Endodermal cell (in vitro differentiated cells): Measurements from ENCODE around the gene CUL9. TPM values are rescaled to one million over a fixed set of nuclear protein-coding genes. Genes with fewer than 3 reads are reported as not detected.

Experiments
- DNase-seq: peaks from one replicate; pipeline ENCODE4 v3.0.0-alpha.2; 2017
- H3K27ac ChIP-seq: 2 replicates; pipeline ENCODE4 v1.5.1; 2013; ENCODE audit warnings: mild to moderate bottlenecking, low read depth, low read length, moderate library complexity
- H3K27me3 ChIP-seq: 2 replicates; pipeline ENCODE4 v1.6.1; 2013; ENCODE audit warnings: mild to moderate bottlenecking, low read length, moderate library complexity; ENCODE audit not compliant: insufficient read depth, control insufficient read depth, poor library complexity, severe bottlenecking
- H3K36me3 ChIP-seq: 2 replicates; pipeline ENCODE4 v1.7.0; 2013; ENCODE audit warnings: mild to moderate bottlenecking, low read length, moderate library complexity; ENCODE audit not compliant: control insufficient read depth, insufficient read depth
- H3K4me1 ChIP-seq: one replicate; pipeline ENCODE4 v1.7.0; 2013; ENCODE audit warnings: low read length; ENCODE audit not compliant: control insufficient read depth, insufficient read depth
- H3K4me3 ChIP-seq: 2 replicates; pipeline ENCODE4 v1.5.1; 2013; ENCODE audit warnings: mild to moderate bottlenecking, low read length, moderate library complexity
- H3K9ac ChIP-seq: 2 replicates; pipeline ENCODE4 v1.6.1; 2013; ENCODE audit warnings: mild to moderate bottlenecking, low read length, moderate library complexity; ENCODE audit not compliant: poor library complexity, severe bottlenecking; ENCODE audit errors: extremely low read depth
- H3K9me3 ChIP-seq: 2 replicates; pipeline ENCODE4 v1.6.1; 2013; ENCODE audit warnings: mild to moderate bottlenecking, low read length, moderate library complexity; ENCODE audit not compliant: control insufficient read depth
- H3K27ac Mint-ChIP-seq: 2 replicates; pipeline ENCODE4 v1.8.0; 2020; ENCODE audit warnings: mixed read lengths
- H3K27me3 Mint-ChIP-seq: 2 replicates; pipeline ENCODE4 v1.8.0; 2021; ENCODE audit warnings: mild to moderate bottlenecking, mixed read lengths; ENCODE audit not compliant: insufficient read depth
- H3K36me3 Mint-ChIP-seq: 2 replicates; pipeline ENCODE4 v1.8.0; 2020; ENCODE audit warnings: low read depth, mixed read lengths
- H3K4me1 Mint-ChIP-seq: 2 replicates; pipeline ENCODE4 v1.8.0; 2020; ENCODE audit warnings: mixed read lengths
- H3K4me3 Mint-ChIP-seq: 2 replicates; pipeline ENCODE4 v1.8.0; 2020; ENCODE audit warnings: mild to moderate bottlenecking, moderate library complexity, mixed read lengths
- H3K9me3 Mint-ChIP-seq: 2 replicates; pipeline ENCODE4 v1.8.0; 2020; ENCODE audit warnings: mild to moderate bottlenecking, mixed read lengths
- WGBS, 2 experiments: methylation state at CpG; one replicate each; pipeline versions ENCODE4 v1.1.5 to v1.1.7; 2013; ENCODE audit warnings: missing lambda C conversion rate in 2 of 2, mixed read lengths in 1 of 2; ENCODE audit not compliant: insufficient coverage in 1 of 2, insufficient read length in 1 of 2; 5-methylcytosine and 5-hydroxymethylcytosine counted together
- total RNA-seq, 2 donors: library from RNA; stranded (reverse); fragmentation: NEBNext Ultra II Directional in 1 of 2; extraction: Animal tissue kit (Norgen Biotek cat#: 25700) in 1 of 2; gene quantifications; 2 replicates in 1 of 2; 3 replicates in 1 of 2; pipeline ENCODE4 v1.2.1, GENCODE V29; 2021
- TF ChIP-seq, protein P1 (sequence below): fragments of 200-600 bp; sonication (generic); conservative IDR thresholded peaks from 2 replicates; pipeline ENCODE4 v1.5.0; 2021; ENCODE audit warnings: antibody characterized with exemption, mild to moderate bottlenecking

Gene CUL9
- total RNA-seq, 2 donors from 2014 or later, result 30.3 to 34.1 TPM

DNA sequence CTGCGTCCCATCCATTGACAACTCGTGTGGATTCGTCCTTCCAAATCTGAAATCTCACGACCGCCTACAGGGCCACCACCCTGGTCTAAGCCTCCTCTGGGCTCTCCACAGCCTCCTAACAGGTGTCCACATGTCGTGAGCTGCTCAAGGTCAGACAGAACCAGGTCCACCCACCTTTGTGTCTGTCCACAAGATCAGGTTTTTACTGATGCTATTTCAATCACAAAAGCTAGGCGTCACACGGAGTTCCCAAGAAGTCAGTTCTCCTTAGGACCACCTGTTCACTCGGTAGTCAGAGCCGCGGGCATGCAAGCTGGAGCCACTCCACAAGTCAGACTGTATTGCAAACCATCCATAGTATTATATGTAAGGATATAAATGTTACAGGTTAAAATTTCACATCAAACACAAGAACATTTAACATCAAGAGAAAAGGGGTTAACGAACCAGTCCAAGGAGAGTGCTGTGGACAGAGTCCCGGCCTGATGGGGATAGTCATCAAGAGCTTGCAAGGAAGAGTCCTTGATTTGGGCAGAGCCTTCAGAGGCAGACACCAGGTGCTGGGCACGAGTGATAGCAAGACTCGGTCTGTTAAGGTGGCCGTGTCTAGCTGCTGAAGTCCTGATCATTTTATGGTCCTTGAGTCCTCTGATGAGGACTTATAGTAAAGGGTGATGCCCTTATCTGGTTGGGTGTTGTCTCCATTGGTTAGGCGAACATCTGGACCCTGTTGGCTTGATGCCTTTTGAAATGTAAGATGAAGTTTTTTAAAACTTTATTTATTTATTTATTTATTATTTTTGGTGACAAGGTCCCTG lies 48.0 kb downstream of the CUL9 start:
- Mint-ChIP-seq H3K27ac (no peak overlapping the region), H3K4me3 (peak overlapping the region; percentile 68), H3K9me3 (no peaks in the 10 kb centered on the region), H3K4me1 (peaks cover 2% of the 10 kb centered on the region), H3K36me3 (peaks cover 11% of the 10 kb centered on the region), H3K27me3 (peaks cover 39% of the 10 kb centered on the region)
- Histone ChIP-seq H3K4me1 (no peaks in the 10 kb centered on the region), H3K27me3 (peaks cover 27% of the 10 kb centered on the region), H3K4me3 (peak overlapping the region; percentile 82), H3K36me3 (no peaks in the 10 kb centered on the region), H3K9ac (no peak overlapping the region), H3K27ac (no peak overlapping the region), H3K9me3 (no peaks in the 10 kb centered on the region)
- TF ChIP-seq, protein P1, sequence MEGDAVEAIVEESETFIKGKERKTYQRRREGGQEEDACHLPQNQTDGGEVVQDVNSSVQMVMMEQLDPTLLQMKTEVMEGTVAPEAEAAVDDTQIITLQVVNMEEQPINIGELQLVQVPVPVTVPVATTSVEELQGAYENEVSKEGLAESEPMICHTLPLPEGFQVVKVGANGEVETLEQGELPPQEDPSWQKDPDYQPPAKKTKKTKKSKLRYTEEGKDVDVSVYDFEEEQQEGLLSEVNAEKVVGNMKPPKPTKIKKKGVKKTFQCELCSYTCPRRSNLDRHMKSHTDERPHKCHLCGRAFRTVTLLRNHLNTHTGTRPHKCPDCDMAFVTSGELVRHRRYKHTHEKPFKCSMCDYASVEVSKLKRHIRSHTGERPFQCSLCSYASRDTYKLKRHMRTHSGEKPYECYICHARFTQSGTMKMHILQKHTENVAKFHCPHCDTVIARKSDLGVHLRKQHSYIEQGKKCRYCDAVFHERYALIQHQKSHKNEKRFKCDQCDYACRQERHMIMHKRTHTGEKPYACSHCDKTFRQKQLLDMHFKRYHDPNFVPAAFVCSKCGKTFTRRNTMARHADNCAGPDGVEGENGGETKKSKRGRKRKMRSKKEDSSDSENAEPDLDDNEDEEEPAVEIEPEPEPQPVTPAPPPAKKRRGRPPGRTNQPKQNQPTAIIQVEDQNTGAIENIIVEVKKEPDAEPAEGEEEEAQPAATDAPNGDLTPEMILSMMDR, result no peak
- DNase-seq, result no peak
- 87 to 90% methylated on average over 11 to 17 of the region's 17 CpGs for WGBS, 2 experiments

DNA sequence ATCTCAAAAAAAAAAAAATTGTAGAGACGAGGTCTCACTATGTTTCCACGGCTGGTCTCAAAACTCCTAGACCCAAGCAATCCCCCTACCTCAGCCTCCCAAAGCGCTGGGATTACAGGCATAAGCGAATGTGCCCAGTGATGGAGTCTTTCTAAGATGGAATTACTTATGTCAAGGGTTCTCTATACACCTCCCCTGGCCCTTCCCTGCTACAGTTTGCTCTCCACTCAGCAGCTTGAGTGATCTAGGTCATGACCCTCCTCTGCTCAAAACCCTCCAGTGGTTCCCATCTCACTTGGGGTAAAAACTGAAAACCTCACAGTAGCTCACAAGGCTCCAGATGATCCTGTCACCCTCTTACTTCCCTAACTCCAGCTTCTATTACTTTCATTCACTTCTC lies 49.1 kb downstream of the CUL9 start:
- no peak for DNase-seq
- Histone ChIP-seq H3K27me3 (peaks cover 28% of the 10 kb centered on the region), H3K36me3 (no peaks in the 10 kb centered on the region), H3K27ac (no peak overlapping the region), H3K9me3 (no peaks in the 10 kb centered on the region), H3K4me3 (no peak overlapping the region), H3K9ac (no peak overlapping the region), H3K4me1 (no peaks in the 10 kb centered on the region)
- H3K27me3 Mint-ChIP-seq, result peaks cover 41% of the 10 kb centered on the region
- TF ChIP-seq, protein P1, result no peak
- H3K36me3 Mint-ChIP-seq, result peaks cover 5% of the 10 kb centered on the region
- no peaks in the 10 kb centered on the region for H3K9me3 Mint-ChIP-seq
- WGBS, 2 experiments, result 91% methylated on average over 4 of the region's 4 CpGs; no CpG with 5 or more reads in 1 of the 2 experiments
- H3K4me3 Mint-ChIP-seq, result no peak overlapping the region
- H3K4me1 Mint-ChIP-seq, result peaks cover 2% of the 10 kb centered on the region
- no peak overlapping the region for H3K27ac Mint-ChIP-seq

DNA sequence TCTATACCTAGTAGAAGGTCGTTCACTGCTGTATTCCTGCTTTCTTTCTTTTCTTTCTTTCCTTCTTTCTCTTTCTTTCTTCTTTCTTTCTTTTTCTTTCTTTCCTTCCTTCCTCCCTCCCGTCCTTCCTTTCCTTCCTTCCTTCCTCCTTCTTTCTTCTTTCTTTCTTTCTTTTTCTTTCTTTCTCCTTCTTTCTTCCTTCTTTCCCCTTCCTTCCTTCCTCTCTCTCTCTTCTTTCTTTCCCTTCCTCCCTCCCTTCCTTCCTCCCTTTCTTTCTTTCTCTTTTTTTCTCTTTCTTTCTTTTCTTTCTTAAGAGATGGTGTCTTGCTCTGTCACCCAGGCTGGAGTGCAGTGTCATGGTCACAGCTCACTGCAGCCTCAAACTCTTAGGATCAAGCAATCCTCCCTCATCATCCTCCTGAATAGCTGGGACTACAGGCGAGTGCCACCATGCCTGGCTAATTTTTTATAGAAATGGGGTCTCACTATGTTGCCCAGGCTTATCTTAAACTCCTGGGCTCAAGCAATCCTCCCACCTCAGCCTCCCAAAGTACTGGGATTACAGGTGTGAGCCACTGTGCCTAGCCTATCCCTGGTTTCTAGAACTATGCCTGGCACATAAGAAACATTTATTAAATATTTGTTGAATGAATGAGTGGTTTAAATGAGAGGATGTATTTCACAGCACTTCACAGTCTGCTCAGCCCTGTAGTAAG lies 49.9 kb downstream of the CUL9 start:
- WGBS, 2 experiments, result 73% methylated on average over 3 of the region's 3 CpGs
- H3K9ac ChIP-seq, result no peak overlapping the region

More for the DNA sequence above, 49.9 kb downstream of the CUL9 start:
- H3K27me3 ChIP-seq, result peaks cover 35% of the 10 kb centered on the region
- no peak overlapping the region for H3K4me3 ChIP-seq
- Mint-ChIP-seq H3K36me3 (no peaks in the 10 kb centered on the region), H3K9me3 (no peaks in the 10 kb centered on the region), H3K4me1 (peaks cover 2% of the 10 kb centered on the region), H3K27me3 (peaks cover 43% of the 10 kb centered on the region), H3K4me3 (no peak overlapping the region), H3K27ac (no peak overlapping the region)
- no peak overlapping the region for H3K27ac ChIP-seq
- no peaks in the 10 kb centered on the region for H3K9me3 ChIP-seq
- no peak for DNase-seq
- H3K36me3 ChIP-seq, result no peaks in the 10 kb centered on the region
- H3K4me1 ChIP-seq, result no peaks in the 10 kb centered on the region
- TF ChIP-seq, protein P1, result no peak
